T-helper 17 cell (primary cell): ENCODE measurements around the gene NLRX1. TPM values are rescaled to one million over a fixed set of nuclear protein-coding genes. Genes with fewer than 3 reads are reported as not detected.
"Not testable (repeated sequence)": the region's sequence is repeated elsewhere in the genome, so short reads cannot be mapped to it uniquely, and the experiment has no call there.

Experiments used
- ATAC-seq: fragments of 150-1000 bp; cut with Tn5 transposase; 2 replicates; pipeline ENCODE4 v1.10.0; 2021; ENCODE audit warnings: mild to moderate bottlenecking, moderate library complexity
- DNase-seq, 3 donors: peaks; one replicate each; pipeline versions ENCODE4 v3.0.0 to v3.0.0-alpha.2; 2020 to 2021
- H3K9me3 ChIP-seq: one replicate; pipeline ENCODE4 v1.7.0; 2013; ENCODE audit warnings: low read length, mild to moderate bottlenecking; ENCODE audit not compliant: control insufficient read depth, poor library complexity, severe bottlenecking
- H3K27ac Mint-ChIP-seq: one replicate; pipeline ENCODE4 v1.8.0; 2022; ENCODE audit warnings: mild to moderate bottlenecking, moderate library complexity, mixed read lengths
- H3K27me3 Mint-ChIP-seq: one replicate; pipeline ENCODE4 v1.8.0; 2022; ENCODE audit warnings: mixed read lengths
- H3K36me3 Mint-ChIP-seq: one replicate; pipeline ENCODE4 v1.8.0; 2022; ENCODE audit warnings: low read depth, mixed read lengths
- H3K4me1 Mint-ChIP-seq: one replicate; pipeline ENCODE4 v1.8.0; 2022; ENCODE audit warnings: mild to moderate bottlenecking, mixed read lengths
- H3K4me3 Mint-ChIP-seq: one replicate; pipeline ENCODE4 v1.8.0; 2022; ENCODE audit warnings: mild to moderate bottlenecking, moderate library complexity, mixed read lengths
- total RNA-seq, 4 donors: library from RNA in 2 of 4; stranded (reverse) in 2 of 4; gene quantifications; one replicate each; pipeline ENCODE4 v1.2.3 and lab custom pipeline; 2022 to 2026

The NLRX1 gene
- total RNA-seq, 2 donors from 2014 or later: 6.6 to 6.9 TPM

DNA sequence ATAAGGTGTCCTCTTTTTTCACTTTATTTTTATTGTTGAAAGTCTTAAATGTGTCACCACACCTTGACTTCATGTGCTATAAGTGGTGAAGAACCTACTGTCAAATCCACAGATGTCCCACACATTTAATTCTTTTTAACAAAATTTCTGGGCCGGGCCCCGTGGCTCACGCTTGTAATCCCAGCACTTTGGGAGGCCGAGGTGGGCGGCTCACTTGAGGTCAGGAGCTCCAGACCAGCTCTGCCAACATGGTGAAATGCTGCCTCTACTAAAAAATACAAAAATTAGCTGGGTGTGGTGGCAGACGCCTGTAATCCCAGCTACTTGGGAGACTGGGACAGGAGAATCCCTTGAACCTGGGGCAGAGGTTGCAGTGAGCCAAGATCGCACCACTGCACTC, 40.7 kb downstream of the NLRX1 start:
- Mint-ChIP-seq H3K27ac (no peak overlapping the region), H3K4me3 (peak overlapping the region; percentile 5), H3K27me3 (no peaks in the 10 kb centered on the region), H3K4me1 (peaks cover 28% of the 10 kb centered on the region), H3K36me3 (peaks cover 3% of the 10 kb centered on the region)
- H3K9me3 ChIP-seq: no peaks in the 10 kb centered on the region
- no peak for DNase-seq
- no peak for ATAC-seq

DNA sequence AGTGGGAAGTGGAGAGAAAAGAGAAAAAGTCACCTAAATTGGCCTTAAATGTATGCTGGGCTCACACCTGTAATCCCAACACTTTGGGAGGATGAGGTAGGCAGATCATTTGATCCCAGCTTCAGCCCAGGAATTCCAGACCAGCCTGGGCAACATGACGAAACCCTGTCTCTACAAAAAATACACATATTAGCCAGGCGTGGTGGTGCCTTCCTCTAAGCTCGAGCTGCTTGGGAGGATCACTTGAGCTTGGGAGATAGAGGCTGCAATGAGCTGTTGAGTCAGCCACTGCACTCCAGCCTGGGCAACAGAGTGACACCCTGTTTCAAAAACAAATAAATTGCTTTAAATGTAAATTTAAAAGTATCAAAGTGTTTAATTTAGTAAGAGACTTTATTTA, 41.5 kb downstream of the NLRX1 start:
- Mint-ChIP-seq H3K36me3 (peaks cover 3% of the 10 kb centered on the region), H3K27ac (no peak overlapping the region), H3K27me3 (no peaks in the 10 kb centered on the region), H3K4me1 (peaks cover 30% of the 10 kb centered on the region), H3K4me3 (no peak overlapping the region)
- ATAC-seq (no peak), DNase-seq (no peak)
- H3K9me3 ChIP-seq: no peaks in the 10 kb centered on the region

GRCh38 chr11:119218141-119218878, 49.8 kb downstream of the NLRX1 start:
- H3K9me3 ChIP-seq: no peaks in the 10 kb centered on the region
- Mint-ChIP-seq H3K27me3 (no peaks in the 10 kb centered on the region), H3K4me3 (no peak overlapping the region), H3K27ac (peak overlapping the region; percentile 83), H3K4me1 (peaks cover 22% of the 10 kb centered on the region), H3K36me3 (no peaks in the 10 kb centered on the region)
- DNase-seq: no peak
- ATAC-seq: peak; percentile 23

GRCh38 chr11:119222308-119222707, 53.8 kb downstream of the NLRX1 start:
- Mint-ChIP-seq H3K27ac (peak overlapping the region; percentile 82), H3K36me3 (peaks cover 5% of the 10 kb centered on the region), H3K4me3 (peak overlapping the region; percentile 41), H3K4me1 (peaks cover 34% of the 10 kb centered on the region), H3K27me3 (no peaks in the 10 kb centered on the region)
- ATAC-seq (no peak), DNase-seq (no peak)
- no peaks in the 10 kb centered on the region for H3K9me3 ChIP-seq

DNA sequence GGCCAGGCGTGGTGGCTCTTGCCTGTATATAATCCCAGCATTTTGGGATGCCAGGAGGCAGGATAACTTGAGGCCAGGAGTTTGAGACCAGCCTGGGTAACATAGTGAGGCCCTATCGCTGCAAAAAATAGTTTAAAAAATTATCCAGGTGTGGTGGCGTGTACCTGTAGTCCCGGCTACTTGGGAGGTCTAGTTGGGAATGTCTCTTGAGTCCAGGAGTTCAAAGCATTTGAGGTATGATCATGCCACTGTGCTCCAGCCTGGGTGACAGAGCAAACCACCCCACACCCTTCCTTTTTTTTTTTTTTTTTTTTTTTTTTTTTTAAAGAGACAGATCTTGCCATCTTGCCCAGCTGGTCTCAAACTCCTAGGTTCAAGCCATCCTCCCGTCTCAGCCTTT, 54.4 kb downstream of the NLRX1 start:
- H3K27me3 Mint-ChIP-seq: no peaks in the 10 kb centered on the region
- DNase-seq (no peak), ATAC-seq (no peak)
- H3K9me3 ChIP-seq: no peaks in the 10 kb centered on the region
- H3K36me3 Mint-ChIP-seq: peaks cover 5% of the 10 kb centered on the region
- peaks cover 35% of the 10 kb centered on the region for H3K4me1 Mint-ChIP-seq
- no peak overlapping the region for H3K4me3 Mint-ChIP-seq
- peak overlapping the region; percentile 82 for H3K27ac Mint-ChIP-seq

DNA sequence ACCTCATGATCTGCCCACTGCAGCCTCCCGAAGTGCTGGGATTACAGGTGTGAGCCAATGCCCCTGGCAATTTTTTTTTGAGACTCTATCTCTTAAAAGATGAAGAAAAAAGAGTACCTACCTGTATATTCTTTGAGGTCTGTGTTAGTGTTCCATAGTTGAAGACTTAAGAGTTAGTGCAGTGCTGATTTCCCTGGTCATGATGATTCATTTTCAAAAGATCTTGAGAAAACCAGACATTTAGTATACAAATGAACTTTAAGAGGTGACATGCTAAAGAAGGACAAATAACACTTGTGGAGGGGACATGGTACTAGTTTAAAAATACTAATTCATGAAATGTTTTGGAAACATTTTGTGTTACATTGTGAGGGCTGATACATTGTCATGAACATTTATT, 55.3 kb downstream of the NLRX1 start:
- H3K27me3 Mint-ChIP-seq: no peaks in the 10 kb centered on the region
- peaks cover 5% of the 10 kb centered on the region for H3K36me3 Mint-ChIP-seq
- H3K27ac Mint-ChIP-seq: peak overlapping the region; percentile 72
- H3K4me3 Mint-ChIP-seq: peak overlapping the region; percentile 45
- no peaks in the 10 kb centered on the region for H3K9me3 ChIP-seq
- DNase-seq (no peak), ATAC-seq (no peak)
- H3K4me1 Mint-ChIP-seq: peaks cover 37% of the 10 kb centered on the region

- DNase-seq, H3K9me3 ChIP-seq, H3K27me3 Mint-ChIP-seq: not testable (repeated sequence)
- peaks cover 10% of the 10 kb centered on the region for H3K36me3 Mint-ChIP-seq
- peaks cover 45% of the 10 kb centered on the region for H3K4me1 Mint-ChIP-seq
- H3K4me3 Mint-ChIP-seq: peak overlapping the region; percentile 84
- H3K27ac Mint-ChIP-seq: peak overlapping the region; percentile 83
- ATAC-seq: peak; percentile 55
Observed at GRCh38 chr11:119228535-119229287, 60.2 kb downstream of the NLRX1 start.

DNA sequence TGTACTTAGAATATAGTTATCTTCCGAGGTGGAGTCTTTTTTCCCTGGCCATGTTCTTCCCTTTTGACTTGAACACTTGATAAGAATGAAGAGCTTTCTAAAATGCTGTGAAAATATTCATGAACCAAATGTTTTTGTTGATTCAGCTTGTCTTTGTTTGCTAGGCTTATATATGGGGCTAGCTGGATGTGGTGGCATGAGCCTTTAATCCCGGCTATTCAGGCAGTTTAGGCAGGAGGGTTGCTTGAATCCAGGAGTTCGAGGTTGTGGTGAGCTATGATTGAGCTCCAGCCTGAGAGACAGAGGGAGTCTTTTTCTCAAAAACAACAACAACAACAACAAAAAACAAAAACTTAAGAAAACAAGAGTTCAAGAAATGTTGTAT, 60.8 kb downstream of the NLRX1 start:
- DNase-seq: no peak
- H3K27ac Mint-ChIP-seq: peak overlapping the region; percentile 83
- no peak for ATAC-seq
- H3K4me3 Mint-ChIP-seq: peak overlapping the region; percentile 84
- H3K27me3 Mint-ChIP-seq: no peaks in the 10 kb centered on the region
- peaks cover 41% of the 10 kb centered on the region for H3K4me1 Mint-ChIP-seq
- no peaks in the 10 kb centered on the region for H3K9me3 ChIP-seq
- peaks cover 10% of the 10 kb centered on the region for H3K36me3 Mint-ChIP-seq

DNA sequence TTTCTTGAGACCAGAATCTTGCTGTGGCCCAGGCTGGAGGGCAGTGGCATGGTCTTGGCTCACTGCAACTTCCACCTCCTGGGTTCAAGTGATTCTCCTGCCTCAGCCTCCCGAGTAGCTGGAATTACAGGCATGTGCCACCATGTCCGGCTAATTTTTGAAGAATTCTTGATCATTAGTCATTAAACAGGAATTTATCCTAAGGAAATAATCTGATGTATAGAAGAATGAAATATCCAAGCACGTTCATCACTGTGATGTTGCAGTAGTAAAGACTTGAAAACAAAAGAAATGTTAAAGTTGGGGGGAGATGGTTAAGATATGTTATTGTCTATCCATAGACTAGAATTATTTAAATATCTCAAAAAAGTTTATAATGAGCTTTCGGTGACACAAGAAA, 61.2 kb downstream of the NLRX1 start:
- H3K4me1 Mint-ChIP-seq: peaks cover 39% of the 10 kb centered on the region
- H3K4me3 Mint-ChIP-seq: no peak overlapping the region
- H3K27me3 Mint-ChIP-seq: no peaks in the 10 kb centered on the region
- DNase-seq (no peak), ATAC-seq (no peak)
- peak overlapping the region; percentile 83 for H3K27ac Mint-ChIP-seq
- H3K36me3 Mint-ChIP-seq: peaks cover 9% of the 10 kb centered on the region
- no peaks in the 10 kb centered on the region for H3K9me3 ChIP-seq

Other genes with a start within 250 kb of the NLRX1 start
- gene BCL9L, start 242.8 kb upstream of the NLRX1 start, total RNA-seq: 100 to 1,000 TPM; 186 to 204 TPM
- gene UPK2, start 212.4 kb upstream of the NLRX1 start, total RNA-seq: not detected
- gene FOXR1, start 197.0 kb upstream of the NLRX1 start, total RNA-seq: not detected
- gene CENATAC, start 170.6 kb upstream of the NLRX1 start, total RNA-seq: 100 to 1,000 TPM; 116 TPM
- 1,000 to 10,000 TPM; 2,323 to 2,414 TPM for gene RPS25, start 150.4 kb upstream of the NLRX1 start, total RNA-seq
- 10 to 100 TPM; 62.4 to 69.5 TPM for gene TRAPPC4, start 150.0 kb upstream of the NLRX1 start, total RNA-seq
- gene SLC37A4, start 137.8 kb upstream of the NLRX1 start, total RNA-seq: 10 to 100 TPM in 1 of 2 donors, 1 to 10 TPM in 1; 9.0 to 11.0 TPM
- 100 to 1,000 TPM; 132 to 162 TPM for gene HYOU1, start 111.5 kb upstream of the NLRX1 start, total RNA-seq
- 10 to 100 TPM; 58.3 to 68.0 TPM for gene VPS11, start 100.9 kb upstream of the NLRX1 start, total RNA-seq
- gene HMBS, start 83.8 kb upstream of the NLRX1 start, total RNA-seq: 1 to 10 TPM; 8.7 to 9.1 TPM
- 10 to 100 TPM; 18.9 to 20.5 TPM for gene DPAGT1, start 66.9 kb upstream of the NLRX1 start, total RNA-seq
- gene C2CD2L, start 61.4 kb upstream of the NLRX1 start, total RNA-seq: 10 to 100 TPM; 20.9 to 24.6 TPM
- 10 to 100 TPM; 22.3 to 26.1 TPM for gene HINFP, start 47.1 kb upstream of the NLRX1 start, total RNA-seq
- gene ABCG4, start 19.7 kb upstream of the NLRX1 start, total RNA-seq: not detected
- 1 to 10 TPM in 1 of 2 donors, under 1 TPM in 1; 0.65 to 1.0 TPM for gene NHERF4, start 16.8 kb downstream of the NLRX1 start, total RNA-seq
- gene CBL, start 37.6 kb downstream of the NLRX1 start, total RNA-seq: 10 to 100 TPM; 36.1 to 41.9 TPM
- 10 to 100 TPM; 25.6 to 54.0 TPM for gene MCAM, start 148.4 kb downstream of the NLRX1 start, total RNA-seq
- gene RNF26, start 165.8 kb downstream of the NLRX1 start, total RNA-seq: 10 to 100 TPM; 15.3 to 19.0 TPM
- gene C1QTNF5, start 172.2 kb downstream of the NLRX1 start, total RNA-seq: not detected
- not detected for gene MFRP, start 178.0 kb downstream of the NLRX1 start, total RNA-seq
- 1 to 10 TPM; 1.7 to 5.2 TPM for gene USP2, start 213.0 kb downstream of the NLRX1 start, total RNA-seq